H9 (cell line): ENCODE measurements around the gene NMRK1. TPM values are rescaled to one million over a fixed set of nuclear protein-coding genes. Genes with fewer than 3 reads are reported as not detected.

Source experiments
- DNase-seq: peaks from one replicate; pipeline ENCODE4 v3.0.0-alpha.2; 2017
- H2AFZ ChIP-seq: one replicate; pipeline ENCODE4 v1.6.1; 2013; ENCODE audit warnings: mild to moderate bottlenecking, low read length, control low read depth, moderate library complexity
- H2AK5ac ChIP-seq: 2 replicates; pipeline ENCODE4 v1.6.1; 2013; ENCODE audit warnings: low read length, control low read depth, mixed read lengths; ENCODE audit not compliant: insufficient read length
- H2BK120ac ChIP-seq: one replicate; pipeline ENCODE4 v1.6.1; 2013; ENCODE audit warnings: low read depth, mild to moderate bottlenecking, low read length, control low read depth, inconsistent platforms; ENCODE audit not compliant: poor library complexity, severe bottlenecking
- H2BK12ac ChIP-seq: 2 replicates; pipeline ENCODE4 v1.6.1; 2013; ENCODE audit warnings: low read length, control low read depth, mixed read lengths, low read depth; ENCODE audit not compliant: insufficient read length
- H2BK15ac ChIP-seq: 2 replicates; pipeline ENCODE4 v1.6.1; 2013; ENCODE audit warnings: low read depth, low read length, control low read depth
- H2BK20ac ChIP-seq: one replicate; pipeline ENCODE4 v1.6.1; 2013; ENCODE audit warnings: low read depth, mild to moderate bottlenecking, low read length, control low read depth, inconsistent platforms; ENCODE audit not compliant: poor library complexity, severe bottlenecking
- H2BK5ac ChIP-seq: 2 replicates; pipeline ENCODE4 v1.6.1; 2013; ENCODE audit warnings: low read length, control low read depth, mixed read lengths; ENCODE audit not compliant: insufficient read length
- H3K14ac ChIP-seq: 2 replicates; pipeline ENCODE4 v1.6.1; 2013; ENCODE audit warnings: low read length, control low read depth; ENCODE audit not compliant: insufficient read depth
- H3K18ac ChIP-seq: 2 replicates; pipeline ENCODE4 v1.6.1; 2013; ENCODE audit warnings: low read depth, mild to moderate bottlenecking, mixed read lengths, low read length, control low read depth; ENCODE audit not compliant: insufficient read length
- H3K23ac ChIP-seq: 2 replicates; pipeline ENCODE4 v1.6.1; 2013; ENCODE audit warnings: low read length, control low read depth, mixed read lengths, low read depth; ENCODE audit not compliant: insufficient read length
- H3K23me2 ChIP-seq: 2 replicates; pipeline ENCODE4 v1.6.1; 2013; ENCODE audit warnings: low read depth, mild to moderate bottlenecking, mixed read lengths, low read length, control low read depth; ENCODE audit not compliant: insufficient read length, poor library complexity, severe bottlenecking
- H3K27ac ChIP-seq: 2 replicates; pipeline ENCODE4 v1.5.1; 2013; ENCODE audit warnings: low read length, control low read depth, mixed read lengths, low read depth; ENCODE audit not compliant: insufficient read length
- H3K27me3 ChIP-seq: 2 replicates; pipeline ENCODE4 v1.6.1; 2013; ENCODE audit warnings: low read length, control low read depth, inconsistent platforms; ENCODE audit not compliant: insufficient read depth
- H3K4ac ChIP-seq: 2 replicates; pipeline ENCODE4 v1.6.1; 2013; ENCODE audit warnings: low read depth, mild to moderate bottlenecking, control low read depth, inconsistent platforms, low read length, moderate library complexity
- H3K4me1 ChIP-seq: 2 replicates; pipeline ENCODE4 v1.6.1; 2013; ENCODE audit warnings: low read length, control low read depth, inconsistent platforms; ENCODE audit not compliant: insufficient read depth
- H3K4me2 ChIP-seq: 2 replicates; pipeline ENCODE4 v1.6.1; 2013; ENCODE audit warnings: low read length, control low read depth, mixed read lengths; ENCODE audit not compliant: insufficient read length, insufficient read depth
- H3K56ac ChIP-seq: 2 replicates; pipeline ENCODE4 v1.6.1; 2013; ENCODE audit warnings: low read depth, mild to moderate bottlenecking, mixed read lengths, low read length, control low read depth; ENCODE audit not compliant: insufficient read length
- H3K79me1 ChIP-seq: 2 replicates; pipeline ENCODE4 v1.6.1; 2013; ENCODE audit warnings: low read depth, mild to moderate bottlenecking, moderate library complexity, low read length, control low read depth, inconsistent platforms; ENCODE audit not compliant: insufficient read depth, poor library complexity, severe bottlenecking
- H3K79me2 ChIP-seq: 2 replicates; pipeline ENCODE4 v1.6.1; 2013; ENCODE audit warnings: low read length, control low read depth, inconsistent platforms; ENCODE audit not compliant: insufficient read depth
- H3K9ac ChIP-seq: 2 replicates; pipeline ENCODE4 v1.6.1; 2013; ENCODE audit warnings: low read length, control low read depth, mixed read lengths; ENCODE audit not compliant: insufficient read length; ENCODE audit errors: extremely low read depth
- H3K9me3 ChIP-seq: one replicate; pipeline ENCODE4 v1.6.1; 2013; ENCODE audit warnings: low read depth, low read length, inconsistent platforms; ENCODE audit not compliant: control insufficient read depth
- H3T11ph ChIP-seq: one replicate; pipeline ENCODE4 v1.6.1; 2013; ENCODE audit warnings: mild to moderate bottlenecking, low read length, control low read depth, inconsistent platforms
- H4K20me1 ChIP-seq: one replicate; pipeline ENCODE4 v1.6.1; 2013; ENCODE audit not compliant: control insufficient read depth, insufficient read length, insufficient read depth
- H4K5ac ChIP-seq: 2 replicates; pipeline ENCODE4 v1.6.1; 2013; ENCODE audit warnings: low read depth, mild to moderate bottlenecking, mixed read lengths, low read length, control low read depth; ENCODE audit not compliant: insufficient read length
- H4K8ac ChIP-seq: replicated peaks from 2 replicates; pipeline ENCODE4 v1.6.1; 2013; ENCODE audit warnings: low read length, control low read depth, mixed read lengths, low read depth; ENCODE audit not compliant: insufficient read length
- H4K91ac ChIP-seq: 2 replicates; pipeline ENCODE4 v1.6.1; 2013; ENCODE audit warnings: low read depth, mild to moderate bottlenecking, moderate library complexity, mixed read lengths, low read length, control low read depth; ENCODE audit not compliant: insufficient read length
- H3K27ac Mint-ChIP-seq, 3 experiments: 2 replicates in 2 of 3; 3 replicates in 1 of 3; pipeline ENCODE4 v1.8.0; 2020 to 2021; ENCODE audit warnings: mixed read lengths in 3 of 3, mild to moderate bottlenecking in 1 of 3, moderate library complexity in 1 of 3
- H3K27me3 Mint-ChIP-seq: 2 replicates; pipeline ENCODE4 v1.8.0; 2021; ENCODE audit warnings: low read depth, mild to moderate bottlenecking, moderate library complexity, mixed read lengths
- H3K36me3 Mint-ChIP-seq, 3 experiments: 2 replicates in 2 of 3; 3 replicates in 1 of 3; pipeline ENCODE4 v1.8.0; 2020 to 2021; ENCODE audit warnings: low read depth in 3 of 3, mixed read lengths in 3 of 3; ENCODE audit not compliant: insufficient read depth in 1 of 3
- H3K4me1 Mint-ChIP-seq, 2 experiments: 2 replicates each; pipeline ENCODE4 v1.8.0; 2020; ENCODE audit warnings: mixed read lengths in 2 of 2
- H3K4me3 Mint-ChIP-seq, 2 experiments: 2 replicates in 1 of 2; 3 replicates in 1 of 2; pipeline ENCODE4 v1.8.0; 2020 to 2021; ENCODE audit warnings: mild to moderate bottlenecking in 2 of 2, mixed read lengths in 2 of 2, moderate library complexity in 1 of 2
- H3K9me3 Mint-ChIP-seq, 2 experiments: 2 replicates in 1 of 2; 3 replicates in 1 of 2; pipeline ENCODE4 v1.8.0; 2020; ENCODE audit warnings: mild to moderate bottlenecking in 2 of 2, mixed read lengths in 2 of 2, moderate library complexity in 1 of 2
- CTCF ChIP-seq: fragments of 200-600 bp; sonication (generic); conservative IDR thresholded peaks from 3 replicates; pipeline ENCODE4 v1.8.0; 2021; ENCODE audit warnings: antibody characterized with exemption, mild to moderate bottlenecking
- WGBS: extraction: QIAGEN DNeasy Blood & Tissue Kit; methylation state at CpG from one replicate; pipeline ENCODE4 v1.1.7; 2013; ENCODE audit warnings: missing lambda C conversion rate, low lambda C conversion rate, mixed read lengths; ENCODE audit not compliant: insufficient read length; ENCODE audit errors: extremely low coverage; 5-methylcytosine and 5-hydroxymethylcytosine counted together
- total RNA-seq: library from RNA; stranded (reverse); gene quantifications from 2 replicates; pipeline ENCODE4 v1.2.1, GENCODE V29; 2021

The NMRK1 gene
- total RNA-seq, 1 experiment from 2014 or later = 3.0 TPM

- H3K4me2 ChIP-seq = no peak overlapping the region
- H3K18ac ChIP-seq = no peak overlapping the region
- no peak overlapping the region for H2AFZ ChIP-seq
- H3K23me2 ChIP-seq = no peaks in the 10 kb centered on the region
- H3K9ac ChIP-seq = no peak overlapping the region
- no peak overlapping the region for H2BK15ac ChIP-seq
- H3K56ac ChIP-seq = no peak overlapping the region
- H3K23ac ChIP-seq = no peak overlapping the region
- Mint-ChIP-seq H3K9me3 (no peaks in the 10 kb centered on the region), H3K4me1 (0 out of 4 replicates have a peak, but pooled peaks cover 0 to 3% of the 10 kb centered on the region in 2 experiments), H3K4me3 (no peak overlapping the region), H3K27me3 (no peaks in the 10 kb centered on the region), H3K27ac (no peak overlapping the region), H3K36me3 (no peaks in the 10 kb centered on the region)
- H3T11ph ChIP-seq = no peak overlapping the region
- H2BK120ac ChIP-seq = no peak overlapping the region
- H4K91ac ChIP-seq = no peak overlapping the region
- TF ChIP-seq CTCF = no peak
- H2BK12ac ChIP-seq = no peak overlapping the region
- H3K4me1 ChIP-seq = no peaks in the 10 kb centered on the region
- no peaks in the 10 kb centered on the region for H3K9me3 ChIP-seq
- no peak for DNase-seq
- no peak overlapping the region for H2AK5ac ChIP-seq
- WGBS = no CpG with 5 or more reads among the region's 6 CpGs
- no peak overlapping the region for H3K14ac ChIP-seq
- H3K79me1 ChIP-seq = no peaks in the 10 kb centered on the region
- H3K79me2 ChIP-seq = no peaks in the 10 kb centered on the region
- H4K5ac ChIP-seq = no peak overlapping the region
- H4K8ac ChIP-seq = no peak overlapping the region
- H3K27me3 ChIP-seq = no peaks in the 10 kb centered on the region
- H4K20me1 ChIP-seq = no peaks in the 10 kb centered on the region
- H2BK5ac ChIP-seq = no peak overlapping the region
- H3K4ac ChIP-seq = no peak overlapping the region
- no peak overlapping the region for H2BK20ac ChIP-seq
- H3K27ac ChIP-seq = no peak overlapping the region
Measured at GRCh38 chr9:75106857-75107256, 18.9 kb upstream of the NMRK1 start.
